ENCODE data around the gene PAK6.

- TF ChIP-seq CTCF (IDR thresholded peaks at IDR 0.05; ENCODE audit: insufficient read depth, low read length), result no peak
- TF ChIP-seq POLR2AphosphoS5 (IDR thresholded peaks at IDR 0.05; ENCODE audit: low read depth), result no peak
These were observed 17.9 kb downstream of the PAK6 start for GRCh38 chr15:40256638-40257235.

Data from HL-60 (cell line).